Calu3 (cell line): ENCODE results near the gene TSGA10. TPM values are rescaled to one million over a fixed set of nuclear protein-coding genes. Genes with fewer than 3 reads are reported as not detected.
"Not testable (repeated sequence)": the region's sequence is repeated elsewhere in the genome, so short reads cannot be mapped to it uniquely, and the experiment has no call there.

Source experiments
- BruUV-seq: library from RNA; stranded (reverse); fragments of 400-500 nt; replicated peaks from 2 replicates; lab custom pipeline; 2021; lab: Mats Ljungman, UMichigan
- CTCF ChIA-PET: fragments of 300-600 bp; sonication (Branson Sonifier 250); formaldehyde crosslinking; loops from one replicate; lab custom pipeline; 2022; ENCODE audit warnings: antibody characterized with exemption; lab: Charles Lee
- DNase-seq: peaks from one replicate; pipeline ENCODE4 v3.0.0; 2022
- H3K27ac Mint-ChIP-seq: one replicate; pipeline ENCODE4 v1.8.0; 2022; ENCODE audit warnings: mixed read lengths; ENCODE audit not compliant: unreplicated experiment
- H3K27me3 Mint-ChIP-seq: one replicate; pipeline ENCODE4 v1.8.0; 2022; ENCODE audit warnings: mixed read lengths; ENCODE audit not compliant: unreplicated experiment
- H3K36me3 Mint-ChIP-seq: one replicate; pipeline ENCODE4 v1.8.0; 2022; ENCODE audit warnings: mild to moderate bottlenecking, moderate library complexity, mixed read lengths; ENCODE audit not compliant: insufficient read depth, unreplicated experiment
- H3K4me1 Mint-ChIP-seq: one replicate; pipeline ENCODE4 v1.8.0; 2022; ENCODE audit warnings: mild to moderate bottlenecking, low read depth, mixed read lengths; ENCODE audit not compliant: unreplicated experiment
- H3K4me3 Mint-ChIP-seq: one replicate; pipeline ENCODE4 v1.8.0; 2022; ENCODE audit warnings: mild to moderate bottlenecking, low read depth, moderate library complexity, mixed read lengths; ENCODE audit not compliant: unreplicated experiment
- H3K9me3 Mint-ChIP-seq: one replicate; pipeline ENCODE4 v1.8.0; 2022; ENCODE audit warnings: low read depth, mixed read lengths; ENCODE audit not compliant: unreplicated experiment
- intact Hi-C: fragments of 100-400 bp; cut with micrococcal nuclease; formaldehyde crosslinking; loops from one replicate; pipeline ENCODE4 v1.10.0; 2022; ENCODE audit not compliant: unreplicated experiment
- total RNA-seq: library from RNA; stranded (reverse); gene quantifications from 2 replicates; pipeline ENCODE4 v1.2.3, GENCODE V29; 2022
- TF ChIP-seq, protein P1 (sequence below): fragments of 200-600 bp; IDR thresholded peaks from one replicate; pipeline ENCODE4 v1.8.0; 2022; ENCODE audit warnings: antibody characterized with exemption; ENCODE audit not compliant: unreplicated experiment

Gene TSGA10
- total RNA-seq, 1 experiment from 2014 or later = 14.2 TPM

- DNase-seq = peak; percentile 4
- H3K36me3 Mint-ChIP-seq = peaks cover 6% of the 10 kb centered on the region
Measured at GRCh38 chr2:99198103-99198841, 43.5 kb upstream of the TSGA10 start.

GRCh38 chr2:99192364-99192763 is 37.6 kb upstream of the TSGA10 start:
- CTCF ChIA-PET, H3K4me1 Mint-ChIP-seq, BruUV-seq, H3K9me3 Mint-ChIP-seq, H3K4me3 Mint-ChIP-seq, DNase-seq, H3K27ac Mint-ChIP-seq, intact Hi-C loops, H3K27me3 Mint-ChIP-seq: not testable (repeated sequence)
- peaks cover 15% of the 10 kb centered on the region for H3K36me3 Mint-ChIP-seq

More at GRCh38 chr2:99198103-99198841, 43.5 kb upstream of the TSGA10 start:
- BruUV-seq = no TSS peak
- H3K9me3 Mint-ChIP-seq = no peaks in the 10 kb centered on the region
- intact Hi-C loops = no loop called here
- no peaks in the 10 kb centered on the region for H3K27me3 Mint-ChIP-seq
- CTCF ChIA-PET = no interaction called here
- TF ChIP-seq, protein P1, sequence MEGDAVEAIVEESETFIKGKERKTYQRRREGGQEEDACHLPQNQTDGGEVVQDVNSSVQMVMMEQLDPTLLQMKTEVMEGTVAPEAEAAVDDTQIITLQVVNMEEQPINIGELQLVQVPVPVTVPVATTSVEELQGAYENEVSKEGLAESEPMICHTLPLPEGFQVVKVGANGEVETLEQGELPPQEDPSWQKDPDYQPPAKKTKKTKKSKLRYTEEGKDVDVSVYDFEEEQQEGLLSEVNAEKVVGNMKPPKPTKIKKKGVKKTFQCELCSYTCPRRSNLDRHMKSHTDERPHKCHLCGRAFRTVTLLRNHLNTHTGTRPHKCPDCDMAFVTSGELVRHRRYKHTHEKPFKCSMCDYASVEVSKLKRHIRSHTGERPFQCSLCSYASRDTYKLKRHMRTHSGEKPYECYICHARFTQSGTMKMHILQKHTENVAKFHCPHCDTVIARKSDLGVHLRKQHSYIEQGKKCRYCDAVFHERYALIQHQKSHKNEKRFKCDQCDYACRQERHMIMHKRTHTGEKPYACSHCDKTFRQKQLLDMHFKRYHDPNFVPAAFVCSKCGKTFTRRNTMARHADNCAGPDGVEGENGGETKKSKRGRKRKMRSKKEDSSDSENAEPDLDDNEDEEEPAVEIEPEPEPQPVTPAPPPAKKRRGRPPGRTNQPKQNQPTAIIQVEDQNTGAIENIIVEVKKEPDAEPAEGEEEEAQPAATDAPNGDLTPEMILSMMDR = no peak
- H3K27ac Mint-ChIP-seq = no peak overlapping the region
- no peaks in the 10 kb centered on the region for H3K4me1 Mint-ChIP-seq
- H3K4me3 Mint-ChIP-seq = no peak overlapping the region

- Mint-ChIP-seq H3K9me3 (no peaks in the 10 kb centered on the region), H3K27me3 (no peaks in the 10 kb centered on the region), H3K4me3 (no peak overlapping the region), H3K27ac (no peak overlapping the region), H3K36me3 (peaks cover 10% of the 10 kb centered on the region), H3K4me1 (no peaks in the 10 kb centered on the region)
- TF ChIP-seq, protein P1 = no peak
- intact Hi-C loops = no loop called here
- CTCF ChIA-PET = interaction anchor here (0.8 kb wide), 1 partner anchor 73 kb away, joined by 8 read pairs; no protein-coding TSS in a partner anchor
- no TSS peak for BruUV-seq
- DNase-seq = no peak
Measured at GRCh38 chr2:99190548-99190947, 35.8 kb upstream of the TSGA10 start.

- peaks cover 10% of the 10 kb centered on the region for H3K36me3 Mint-ChIP-seq
- no peaks in the 10 kb centered on the region for H3K27me3 Mint-ChIP-seq
- H3K9me3 Mint-ChIP-seq = no peaks in the 10 kb centered on the region
- CTCF ChIA-PET = no interaction called here
- H3K4me3 Mint-ChIP-seq = no peak overlapping the region
- BruUV-seq = no TSS peak
- H3K27ac Mint-ChIP-seq = no peak overlapping the region
- peaks cover 2% of the 10 kb centered on the region for H3K4me1 Mint-ChIP-seq
- DNase-seq = no peak
- TF ChIP-seq, protein P1 = no peak
- intact Hi-C loops = no loop called here
Measured at GRCh38 chr2:99188357-99188756, 33.6 kb upstream of the TSGA10 start.

- TF ChIP-seq, protein P1 = no peak
- Mint-ChIP-seq H3K36me3 (peaks cover 21% of the 10 kb centered on the region), H3K4me1 (peaks cover 12% of the 10 kb centered on the region), H3K4me3 (no peak overlapping the region), H3K27me3 (no peaks in the 10 kb centered on the region), H3K9me3 (no peaks in the 10 kb centered on the region), H3K27ac (no peak overlapping the region)
- DNase-seq = no peak
- CTCF ChIA-PET = no interaction called here
- no TSS peak for BruUV-seq
- intact Hi-C loops = no loop called here
Measured at GRCh38 chr2:99187011-99187410, 32.3 kb upstream of the TSGA10 start.
